NCI-H460 (cell line): Measurements from ENCODE around the gene AGR3. TPM values are rescaled to one million over a fixed set of nuclear protein-coding genes. Genes with fewer than 3 reads are reported as not detected.

ENCODE experiments used
- DNase-seq: peaks from one replicate; pipeline ENCODE4 v3.0.0-alpha.2; 2016; ENCODE audit warnings: low read depth; ENCODE audit errors: extremely low read depth
- polyA plus RNA-seq: library from polyadenylated mRNA; depleted of rRNA; stranded (reverse); fragments of >200 nt; gene quantifications from 2 replicates; pipeline ENCODE4 v1.2.3, GENCODE V29; 2014; cell fraction: nucleus; rRNA removed
- total RNA-seq: library from RNA; depleted of rRNA; stranded (reverse); fragments of >200 nt; shearing (Covaris generic); gene quantifications from 2 replicates; pipeline ENCODE4 v1.2.3, GENCODE V29; 2014; rRNA removed

The AGR3 gene
- total RNA-seq = not detected in 2 replicates
- polyA plus RNA-seq = not detected in 2 replicates

DNA sequence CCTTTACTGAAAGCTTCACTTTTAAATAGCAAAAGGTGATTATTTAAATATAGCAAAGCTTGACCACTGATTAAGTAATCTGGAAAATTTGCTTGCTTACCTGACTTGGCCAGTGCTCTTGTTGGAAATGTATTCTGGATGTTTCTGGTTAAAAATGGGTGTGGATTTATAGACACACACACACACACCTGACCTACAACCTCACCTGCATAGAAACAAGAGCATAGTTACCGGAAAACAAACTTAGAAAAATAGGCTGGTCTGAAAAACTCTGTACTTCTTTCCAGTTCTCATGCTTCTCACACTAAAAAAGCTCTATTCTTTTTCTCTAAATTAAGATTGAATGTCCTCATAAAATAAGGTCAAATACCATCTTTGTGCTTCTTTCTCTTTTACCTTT, at the start of gene AGR3:
TSS of gene AGR3 (minus strand) at position 140 of the 400 bp plus-strand sequence. CDS start 3,365 bp downstream, outside the sequence.
- no peak for DNase-seq

GRCh38 chr7:16930946-16931345, 49.2 kb upstream of the AGR3 start:
- DNase-seq = no peak

GRCh38 chr7:16929146-16929762, 47.5 kb upstream of the AGR3 start:
- no peak for DNase-seq

GRCh38 chr7:16926861-16927260, 45.1 kb upstream of the AGR3 start:
- no peak for DNase-seq

- peak; percentile 38 for DNase-seq
Observed at GRCh38 chr7:16926283-16926682, 44.5 kb upstream of the AGR3 start.

DNA sequence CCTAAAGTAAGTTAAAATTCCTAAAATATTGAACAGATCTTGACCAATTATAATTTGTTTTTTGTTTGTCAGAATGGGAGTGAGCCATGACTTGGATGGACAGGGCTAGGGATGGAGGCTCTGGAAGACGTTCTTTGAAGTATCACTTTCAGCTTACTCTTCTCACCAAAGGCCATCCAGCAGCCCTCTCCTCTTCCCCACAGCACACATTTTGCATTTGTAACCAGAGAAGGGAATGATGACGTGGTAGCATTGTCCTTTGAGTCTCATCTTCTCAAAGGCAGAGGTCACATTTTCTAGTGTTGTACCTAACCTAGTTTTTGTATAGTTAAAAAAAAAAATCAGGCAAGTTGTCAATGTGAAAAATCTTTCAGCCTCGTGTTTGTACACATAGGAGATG, 43.8 kb upstream of the AGR3 start:
- no peak for DNase-seq

DNA sequence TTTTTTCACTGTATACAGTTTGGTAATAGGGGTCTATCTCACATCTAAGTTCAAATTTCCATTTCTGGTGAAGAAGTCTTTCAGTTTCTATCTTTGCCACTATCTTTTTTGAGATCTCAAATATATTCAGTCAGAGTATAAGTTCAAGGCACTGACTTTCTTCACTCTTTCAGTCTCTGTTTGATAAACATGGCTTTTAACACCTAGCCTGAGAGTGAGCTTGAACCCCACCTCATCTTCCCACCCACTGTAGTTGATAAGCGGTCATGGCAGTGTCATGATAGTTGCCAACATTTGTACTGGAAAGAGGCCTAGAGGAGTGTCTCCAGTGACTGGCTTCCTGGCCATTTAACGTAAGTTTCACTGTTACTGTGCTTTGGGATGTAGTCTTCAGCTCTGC, 41.2 kb upstream of the AGR3 start:
- DNase-seq = no peak

GRCh38 chr7:16921644-16922257, 40.0 kb upstream of the AGR3 start:
- DNase-seq = no peak

- DNase-seq = no peak
Observed at GRCh38 chr7:16921151-16921550, 39.4 kb upstream of the AGR3 start.

DNA sequence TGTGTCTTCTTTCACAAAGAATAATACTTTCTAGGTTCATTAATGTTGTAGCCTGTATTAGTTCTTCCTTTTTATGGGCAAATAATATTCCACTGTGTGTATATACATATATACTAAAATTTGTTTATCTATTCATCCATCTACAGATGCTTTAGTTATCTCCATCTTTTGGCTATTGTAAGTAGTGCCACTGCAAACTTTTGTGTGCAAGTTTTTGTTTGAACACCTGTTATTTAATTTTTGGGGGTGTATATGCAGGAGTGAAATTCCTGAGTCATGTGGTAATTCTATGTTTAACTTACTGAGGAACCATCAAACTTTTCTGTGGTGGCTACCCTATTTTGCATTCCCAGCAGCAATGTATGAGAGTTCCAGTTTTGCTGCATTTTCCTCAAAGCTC, 37.7 kb upstream of the AGR3 start:
- DNase-seq = no peak

DNA sequence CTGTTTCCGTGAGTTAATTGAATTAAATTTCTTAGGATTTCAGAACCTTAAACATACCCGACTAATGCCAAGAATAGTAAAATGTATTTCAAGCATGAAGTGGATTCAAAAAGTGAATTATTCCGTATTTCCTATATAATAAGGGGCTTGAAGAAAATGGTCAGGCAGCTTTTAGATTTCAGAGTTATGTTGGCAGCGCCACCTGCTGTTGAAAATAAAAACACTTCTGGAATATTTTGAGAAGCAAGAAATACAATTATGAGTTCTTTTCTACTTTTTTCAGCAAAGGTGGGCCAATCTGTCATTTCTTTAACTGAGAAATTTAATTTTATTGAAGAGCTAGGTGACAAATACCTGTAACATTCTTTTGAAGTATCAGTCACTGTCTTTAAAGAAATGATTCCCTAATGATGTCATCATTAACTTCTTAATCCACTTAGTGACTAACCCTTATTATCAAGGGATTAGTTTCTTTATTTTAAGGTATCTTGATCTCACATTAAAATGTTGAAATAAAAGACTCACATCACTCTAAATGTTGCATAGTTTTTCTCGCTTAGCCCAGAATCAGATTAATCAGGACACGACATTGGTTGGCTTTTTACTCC, 36.6 kb upstream of the AGR3 start:
- DNase-seq = peak; percentile 45

- no peak for DNase-seq
Observed at GRCh38 chr7:16916738-16917137, 35.0 kb upstream of the AGR3 start.

GRCh38 chr7:16916105-16916639, 34.4 kb upstream of the AGR3 start:
- DNase-seq = no peak

- DNase-seq = no peak
Observed at GRCh38 chr7:16915405-16915804, 33.6 kb upstream of the AGR3 start.

- DNase-seq = no peak
Observed at GRCh38 chr7:16914771-16915170, 33.0 kb upstream of the AGR3 start.

DNA sequence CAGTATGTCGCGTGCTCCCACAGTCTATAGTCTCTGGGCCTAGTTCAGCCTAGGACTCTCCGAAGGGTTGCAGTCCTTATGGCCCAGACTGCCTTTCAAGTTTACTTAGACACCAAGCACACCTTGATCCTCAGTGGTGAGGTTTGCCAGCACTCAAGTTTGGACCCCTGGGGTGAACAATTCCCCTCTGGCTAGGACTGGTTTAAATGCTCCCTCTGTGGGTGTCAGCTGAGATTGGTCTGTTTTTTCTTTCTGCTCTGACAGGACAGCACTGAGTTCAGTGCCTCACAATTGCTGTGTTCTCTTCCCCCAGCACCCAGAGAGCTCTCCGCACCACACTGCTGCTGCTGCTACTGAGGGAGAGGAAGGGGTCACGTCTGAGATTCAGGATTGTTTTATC, 31.9 kb upstream of the AGR3 start:
- no peak for DNase-seq

GRCh38 chr7:16912540-16912939, 30.8 kb upstream of the AGR3 start:
- no peak for DNase-seq

- no peak for DNase-seq
Observed at GRCh38 chr7:16908561-16908960, 26.8 kb upstream of the AGR3 start.

GRCh38 chr7:16905300-16906044, 23.7 kb upstream of the AGR3 start:
- DNase-seq = no peak

GRCh38 chr7:16904076-16904475, 22.3 kb upstream of the AGR3 start:
- no peak for DNase-seq

DNA sequence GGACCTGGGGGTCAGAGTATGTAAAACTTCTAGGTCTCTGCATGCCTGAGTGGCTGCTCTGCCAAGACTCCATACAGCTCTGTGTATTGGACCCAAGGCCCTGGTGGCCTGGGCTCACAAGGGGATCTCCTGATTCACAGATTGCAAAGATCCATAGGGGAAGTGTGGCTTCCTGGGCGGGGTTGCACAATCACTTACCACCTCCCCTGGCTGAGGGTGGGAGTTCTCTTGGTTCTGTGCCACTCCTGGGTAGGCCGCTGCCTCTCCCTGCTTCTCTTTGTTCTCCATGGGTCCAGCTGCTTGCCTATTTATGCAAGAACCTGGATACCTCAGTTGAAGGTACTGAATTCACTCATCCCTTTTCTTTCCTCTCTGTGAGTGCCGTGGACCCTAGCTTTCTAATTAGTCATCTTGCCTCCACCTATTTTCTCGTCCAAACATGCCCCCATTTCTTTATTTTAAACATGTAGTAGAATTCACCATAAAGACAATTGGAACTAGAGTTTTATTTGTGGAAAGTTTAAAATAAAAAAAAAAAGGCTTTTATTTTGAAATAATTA, 18.5 kb upstream of the AGR3 start:
- DNase-seq = no peak
